Osteocyte (in vitro differentiated cells): ENCODE measurements around the gene NBAS. TPM values are rescaled to one million over a fixed set of nuclear protein-coding genes. Genes with fewer than 3 reads are reported as not detected.

Experiments
- DNase-seq: peaks from one replicate; pipeline ENCODE4 v3.0.0; 2021; ENCODE audit warnings: mixed read lengths; ENCODE audit not compliant: unreplicated experiment; ENCODE audit errors: extremely low spot score
- H3K27ac Mint-ChIP-seq: one replicate; pipeline ENCODE4 v1.8.0; 2021; ENCODE audit warnings: mild to moderate bottlenecking, mixed read lengths; ENCODE audit not compliant: unreplicated experiment
- H3K27me3 Mint-ChIP-seq: one replicate; pipeline ENCODE4 v1.8.0; 2021; ENCODE audit warnings: mixed read lengths; ENCODE audit not compliant: unreplicated experiment
- H3K36me3 Mint-ChIP-seq: one replicate; pipeline ENCODE4 v1.8.0; 2021; ENCODE audit warnings: mixed read lengths; ENCODE audit not compliant: unreplicated experiment
- H3K4me1 Mint-ChIP-seq: one replicate; pipeline ENCODE4 v1.8.0; 2021; ENCODE audit warnings: mixed read lengths; ENCODE audit not compliant: unreplicated experiment
- H3K4me3 Mint-ChIP-seq: one replicate; pipeline ENCODE4 v1.8.0; 2021; ENCODE audit warnings: mild to moderate bottlenecking, moderate library complexity, mixed read lengths; ENCODE audit not compliant: unreplicated experiment
- H3K9me3 Mint-ChIP-seq: one replicate; pipeline ENCODE4 v1.8.0; 2021; ENCODE audit warnings: mixed read lengths; ENCODE audit not compliant: unreplicated experiment
- CTCF ChIP-seq: fragments of 200-600 bp; sonication (generic); IDR thresholded peaks from 2 replicates; pipeline ENCODE4 v1.5.0; 2021; ENCODE audit warnings: antibody characterized with exemption, mild to moderate bottlenecking, moderate library complexity
- total RNA-seq: library from RNA; stranded (reverse); gene quantifications from 2 replicates; pipeline ENCODE4 v1.2.1, GENCODE V29; 2021

NBAS gene
- total RNA-seq, 1 donor from 2014 or later = 43.6 TPM

GRCh38 chr2:15149063-15149462, 412.1 kb downstream of the NBAS start:
- no peak for TF ChIP-seq CTCF
- H3K9me3 Mint-ChIP-seq = no peaks in the 10 kb centered on the region
- H3K27me3 Mint-ChIP-seq = no peaks in the 10 kb centered on the region
- H3K27ac Mint-ChIP-seq = no peak overlapping the region
- no peaks in the 10 kb centered on the region for H3K4me1 Mint-ChIP-seq
- DNase-seq = no peak
- no peaks in the 10 kb centered on the region for H3K36me3 Mint-ChIP-seq
- no peak overlapping the region for H3K4me3 Mint-ChIP-seq

GRCh38 chr2:15147591-15147990, 413.5 kb downstream of the NBAS start:
- no peak overlapping the region for H3K27ac Mint-ChIP-seq
- H3K4me1 Mint-ChIP-seq = no peaks in the 10 kb centered on the region
- H3K9me3 Mint-ChIP-seq = no peaks in the 10 kb centered on the region
- no peak overlapping the region for H3K4me3 Mint-ChIP-seq
- no peaks in the 10 kb centered on the region for H3K36me3 Mint-ChIP-seq
- no peaks in the 10 kb centered on the region for H3K27me3 Mint-ChIP-seq
- no peak for DNase-seq
- no peak for TF ChIP-seq CTCF

- Mint-ChIP-seq H3K27me3 (no peaks in the 10 kb centered on the region), H3K27ac (no peak overlapping the region), H3K9me3 (no peaks in the 10 kb centered on the region), H3K4me3 (no peak overlapping the region), H3K4me1 (no peaks in the 10 kb centered on the region), H3K36me3 (no peaks in the 10 kb centered on the region)
- TF ChIP-seq CTCF = no peak
- no peak for DNase-seq
Measured at GRCh38 chr2:15146960-15147359, 414.2 kb downstream of the NBAS start.

GRCh38 chr2:15145919-15146318, 415.2 kb downstream of the NBAS start:
- no peak for DNase-seq
- H3K9me3 Mint-ChIP-seq = no peaks in the 10 kb centered on the region
- no peak for TF ChIP-seq CTCF
- no peak overlapping the region for H3K4me3 Mint-ChIP-seq
- no peak overlapping the region for H3K27ac Mint-ChIP-seq
- no peaks in the 10 kb centered on the region for H3K4me1 Mint-ChIP-seq
- H3K27me3 Mint-ChIP-seq = no peaks in the 10 kb centered on the region
- H3K36me3 Mint-ChIP-seq = no peaks in the 10 kb centered on the region

- H3K4me3 Mint-ChIP-seq = no peak overlapping the region
- no peak for DNase-seq
- H3K9me3 Mint-ChIP-seq = no peaks in the 10 kb centered on the region
- H3K27ac Mint-ChIP-seq = no peak overlapping the region
- no peaks in the 10 kb centered on the region for H3K27me3 Mint-ChIP-seq
- no peak for TF ChIP-seq CTCF
- H3K36me3 Mint-ChIP-seq = no peaks in the 10 kb centered on the region
- no peaks in the 10 kb centered on the region for H3K4me1 Mint-ChIP-seq
Measured at GRCh38 chr2:15145046-15145817, 415.9 kb downstream of the NBAS start.
